Daoy (cell line): ENCODE data around the gene ERFE. TPM values are rescaled to one million over a fixed set of nuclear protein-coding genes. Genes with fewer than 3 reads are reported as not detected.
A peak's percentile ranks its signal among the peaks of the same experiment; 100 is the strongest.

Source experiments
- DNase-seq: peaks from one replicate; pipeline ENCODE4 v3.0.0-alpha.2; 2015; ENCODE audit warnings: low read depth
- total RNA-seq: library from RNA; depleted of rRNA; stranded (reverse); fragments of >200 nt; shearing (Covaris generic); gene quantifications from 2 replicates; pipeline ENCODE4 v1.2.3, GENCODE V29; 2014

The ERFE gene
- total RNA-seq, 1 experiment from 2014 or later: 6.8 TPM

DNA sequence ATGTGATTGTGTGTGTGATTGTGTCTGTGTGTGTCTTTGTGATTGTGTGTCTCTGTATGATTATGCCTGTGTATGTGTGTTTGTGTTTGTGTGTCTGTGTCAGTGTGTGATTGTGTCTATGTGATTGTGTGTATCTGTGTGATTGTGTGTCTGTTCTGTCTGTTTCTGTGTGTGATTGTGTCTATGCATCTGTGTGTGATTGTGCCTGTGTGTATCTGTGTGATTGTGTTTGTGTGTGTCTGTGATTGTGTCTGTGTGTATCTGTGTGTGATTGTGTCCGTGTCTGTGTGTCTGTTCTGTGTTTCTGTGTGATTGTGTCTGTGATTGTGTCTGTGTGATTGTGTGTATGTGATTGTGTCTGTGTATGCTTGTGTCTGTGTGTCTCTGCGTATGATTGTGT, 32.4 kb upstream of the ERFE start:
- DNase-seq: no peak

- DNase-seq: no peak
These were observed 32.0 kb upstream of the ERFE start for GRCh38 chr2:238126775-238127164.

DNA sequence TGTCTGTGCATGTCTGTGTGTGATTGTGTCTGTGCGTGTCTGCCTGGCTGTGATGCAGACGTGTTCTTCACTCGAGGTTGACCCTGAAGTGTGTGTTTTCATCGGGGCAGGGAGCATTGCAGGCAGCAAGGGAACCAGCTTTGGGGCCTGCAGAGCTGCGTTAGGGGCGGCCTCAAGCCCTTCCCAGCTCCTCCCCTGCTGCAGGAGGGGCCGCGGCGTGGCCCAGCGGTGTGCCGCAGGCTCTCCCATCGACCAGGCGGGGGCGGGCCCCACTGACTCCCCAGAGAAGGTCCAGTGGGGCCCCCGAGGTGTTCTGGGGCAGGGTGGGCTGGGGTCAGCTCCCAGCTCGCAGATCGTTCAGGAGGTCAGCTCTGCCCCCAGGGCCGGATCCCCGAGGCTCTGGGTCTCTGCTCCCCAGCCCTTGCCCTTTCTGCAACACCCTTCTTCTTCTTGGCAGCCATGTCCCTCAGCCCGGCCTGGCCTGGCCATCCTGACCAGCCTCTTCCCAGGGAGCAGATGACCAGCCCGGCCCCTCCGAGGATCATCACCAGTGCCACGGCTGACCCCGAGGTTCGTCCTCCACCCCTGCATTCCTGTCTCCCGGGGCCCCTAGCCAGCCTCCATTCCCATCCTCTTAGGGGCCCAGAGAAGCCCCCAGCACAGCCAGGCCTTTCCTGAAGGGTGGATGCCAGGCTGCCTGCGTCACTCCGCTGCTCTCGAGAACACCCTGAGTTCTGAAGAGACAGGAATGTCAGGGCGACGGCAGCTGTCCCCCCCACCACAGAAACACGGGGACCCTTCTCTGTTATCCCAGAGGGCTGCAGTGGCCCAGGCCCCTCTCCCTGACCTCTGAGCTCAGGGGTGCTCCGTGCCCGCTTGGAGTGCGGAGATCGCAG, 31.4 kb upstream of the ERFE start:
- peak; percentile 59 for DNase-seq

GRCh38 chr2:238128061-238128440, 30.7 kb upstream of the ERFE start:
- no peak for DNase-seq

- no peak for DNase-seq
These were observed 30.2 kb upstream of the ERFE start for GRCh38 chr2:238128534-238129001.

- no peak for DNase-seq
These were observed 29.4 kb upstream of the ERFE start for GRCh38 chr2:238129166-238130010.

GRCh38 chr2:238130111-238130695, 28.6 kb upstream of the ERFE start:
- no peak for DNase-seq

- DNase-seq: no peak
These were observed 27.8 kb upstream of the ERFE start for GRCh38 chr2:238130696-238131628.

- no peak for DNase-seq
These were observed 26.9 kb upstream of the ERFE start for GRCh38 chr2:238131761-238132462.

DNA sequence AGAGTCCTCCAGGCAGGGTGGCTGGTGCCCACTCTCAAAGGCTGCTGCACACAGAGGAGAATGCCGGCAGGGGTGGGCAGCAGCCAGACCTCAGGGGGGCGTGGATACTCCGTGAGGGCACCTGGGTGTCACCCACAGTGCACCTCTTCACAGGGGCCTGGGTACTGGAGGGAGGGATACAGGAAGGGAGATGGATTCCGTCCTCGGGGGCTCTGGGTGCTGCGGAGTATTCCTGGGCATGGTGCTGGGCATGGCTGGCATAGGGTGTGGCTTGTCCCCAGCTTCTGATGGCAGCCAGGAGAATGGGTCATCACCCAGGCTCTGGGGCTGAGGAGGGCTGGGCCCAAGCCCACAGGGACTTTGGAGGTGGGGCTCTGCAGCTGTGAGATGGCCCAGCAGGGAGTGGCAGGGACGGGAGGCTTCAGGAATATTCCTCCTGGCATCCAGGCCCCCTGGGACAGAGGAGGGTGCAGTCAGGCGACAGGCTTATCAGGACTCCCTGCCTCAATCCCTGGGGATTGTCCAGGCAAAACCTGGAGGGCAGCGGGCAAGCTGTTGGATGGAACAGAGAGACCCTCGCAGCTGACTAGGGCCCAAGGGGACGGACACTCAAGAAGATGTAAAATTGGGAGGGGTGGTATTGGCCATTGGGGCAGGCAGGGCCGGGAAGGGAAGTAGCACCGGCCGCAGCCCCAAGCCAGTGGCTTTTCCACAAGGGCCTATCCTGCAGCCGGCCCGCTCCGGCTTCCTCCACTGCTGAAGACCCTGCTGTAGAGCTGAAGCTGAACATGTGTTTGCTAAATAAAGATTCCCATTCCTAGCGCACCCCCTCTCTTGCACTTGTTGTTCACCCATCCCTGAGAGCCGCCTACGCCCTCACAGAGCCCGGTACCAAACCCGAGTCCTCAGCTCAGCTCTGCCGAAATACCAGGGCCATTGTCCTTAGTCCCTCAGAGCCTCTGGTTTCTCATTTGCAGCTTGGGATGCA, 26.0 kb upstream of the ERFE start:
- DNase-seq: no peak

DNA sequence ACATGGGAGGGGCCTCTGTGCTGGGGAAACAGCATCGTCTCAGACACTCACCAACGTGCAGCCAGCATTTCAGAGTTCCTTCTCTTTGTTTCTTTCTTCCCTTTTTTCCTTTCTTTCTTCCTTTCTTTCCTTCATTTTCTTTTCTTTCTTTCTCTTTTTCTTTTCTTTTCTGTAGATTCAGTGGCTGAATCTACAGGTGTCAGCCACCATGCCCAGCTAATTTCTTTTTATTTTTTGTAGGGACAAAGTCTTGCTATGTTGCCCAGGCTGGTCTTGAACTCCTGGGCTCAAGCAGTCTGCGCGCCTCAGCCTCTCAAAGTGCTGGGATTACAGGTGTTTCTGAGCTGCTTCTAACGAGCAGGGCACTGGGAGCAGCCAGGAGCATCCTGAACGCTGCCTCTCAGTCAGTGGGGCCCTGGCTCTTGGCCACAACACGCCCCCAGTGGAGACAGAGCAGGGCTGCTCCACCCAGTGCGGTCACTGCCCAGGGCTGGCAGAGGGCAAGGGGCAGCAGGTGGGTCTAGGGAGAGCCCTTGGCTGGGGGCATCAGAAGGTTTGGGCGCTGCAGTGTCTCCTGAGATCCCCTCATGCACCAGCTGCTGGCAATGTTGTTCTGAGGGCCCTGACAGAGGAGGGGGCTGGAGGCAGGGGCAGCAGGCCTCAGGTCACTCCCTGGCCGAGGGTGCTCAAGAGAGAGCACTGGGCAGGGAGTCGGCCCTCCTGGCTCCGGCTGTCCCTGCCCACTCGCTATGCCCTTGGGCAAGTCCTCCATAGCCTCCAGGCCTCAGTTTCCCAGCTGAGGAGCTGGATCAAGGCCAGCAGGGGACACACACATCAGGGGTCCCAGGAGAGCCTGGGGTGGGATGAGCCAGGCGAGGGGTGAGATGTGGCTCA, 25.0 kb upstream of the ERFE start:
- no peak for DNase-seq

GRCh38 chr2:238134393-238134785, 24.4 kb upstream of the ERFE start:
- DNase-seq: no peak

- DNase-seq: no peak
These were observed 23.1 kb upstream of the ERFE start for GRCh38 chr2:238135601-238136150.

DNA sequence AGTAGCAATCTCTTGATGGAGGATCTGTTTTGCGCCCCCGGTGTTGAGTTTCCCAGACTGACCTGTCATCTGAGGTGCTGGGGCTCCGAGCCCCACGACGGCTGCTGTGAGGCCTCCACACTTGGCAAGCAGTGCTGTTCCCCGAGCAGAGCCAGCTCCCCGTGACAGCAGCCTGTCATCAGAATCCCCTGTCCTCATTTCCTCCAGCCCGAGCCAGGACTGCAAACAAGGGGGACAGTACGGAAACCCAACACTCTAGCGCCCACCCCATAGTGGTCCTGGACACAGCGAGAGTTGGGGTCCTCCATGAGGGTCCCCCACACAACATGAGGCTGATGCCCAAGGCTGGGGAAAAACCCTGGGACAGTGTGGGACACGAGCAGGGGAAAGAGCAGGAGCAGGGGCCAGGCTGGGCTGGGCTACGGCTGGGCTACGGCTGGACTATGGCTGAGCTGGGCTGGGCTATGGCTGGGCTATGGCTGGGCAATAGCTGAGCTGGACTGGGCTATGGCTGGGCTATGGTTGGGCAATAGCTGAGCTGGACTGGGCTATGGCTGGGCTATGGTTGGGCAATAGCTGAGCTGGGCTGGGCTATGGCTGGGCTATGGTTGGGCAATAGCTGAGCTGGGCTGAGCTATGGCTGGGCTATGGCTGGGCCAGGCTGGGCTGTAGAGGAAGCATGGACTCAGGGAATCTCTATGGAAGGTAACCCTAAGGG, 21.8 kb upstream of the ERFE start:
- no peak for DNase-seq

DNA sequence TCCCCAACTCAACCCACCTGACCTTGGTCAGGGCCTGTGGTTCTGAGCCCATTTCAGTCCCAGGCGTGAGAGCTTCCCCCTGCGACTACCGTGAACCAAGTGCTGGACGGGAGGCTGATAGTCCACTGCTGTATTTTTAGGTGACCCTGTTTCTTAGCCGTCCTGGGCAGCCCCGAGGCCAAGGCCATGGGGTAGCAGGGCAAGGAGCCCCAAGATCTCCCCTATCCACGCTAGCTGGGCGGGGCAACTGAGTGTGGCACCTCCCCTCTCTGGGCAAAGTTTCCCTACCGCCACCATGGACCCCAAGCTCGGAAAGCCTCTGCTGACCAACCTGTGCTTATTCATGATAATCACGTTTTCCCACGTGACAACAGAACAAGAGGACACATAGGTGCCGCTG, 20.9 kb upstream of the ERFE start:
- no peak for DNase-seq

DNA sequence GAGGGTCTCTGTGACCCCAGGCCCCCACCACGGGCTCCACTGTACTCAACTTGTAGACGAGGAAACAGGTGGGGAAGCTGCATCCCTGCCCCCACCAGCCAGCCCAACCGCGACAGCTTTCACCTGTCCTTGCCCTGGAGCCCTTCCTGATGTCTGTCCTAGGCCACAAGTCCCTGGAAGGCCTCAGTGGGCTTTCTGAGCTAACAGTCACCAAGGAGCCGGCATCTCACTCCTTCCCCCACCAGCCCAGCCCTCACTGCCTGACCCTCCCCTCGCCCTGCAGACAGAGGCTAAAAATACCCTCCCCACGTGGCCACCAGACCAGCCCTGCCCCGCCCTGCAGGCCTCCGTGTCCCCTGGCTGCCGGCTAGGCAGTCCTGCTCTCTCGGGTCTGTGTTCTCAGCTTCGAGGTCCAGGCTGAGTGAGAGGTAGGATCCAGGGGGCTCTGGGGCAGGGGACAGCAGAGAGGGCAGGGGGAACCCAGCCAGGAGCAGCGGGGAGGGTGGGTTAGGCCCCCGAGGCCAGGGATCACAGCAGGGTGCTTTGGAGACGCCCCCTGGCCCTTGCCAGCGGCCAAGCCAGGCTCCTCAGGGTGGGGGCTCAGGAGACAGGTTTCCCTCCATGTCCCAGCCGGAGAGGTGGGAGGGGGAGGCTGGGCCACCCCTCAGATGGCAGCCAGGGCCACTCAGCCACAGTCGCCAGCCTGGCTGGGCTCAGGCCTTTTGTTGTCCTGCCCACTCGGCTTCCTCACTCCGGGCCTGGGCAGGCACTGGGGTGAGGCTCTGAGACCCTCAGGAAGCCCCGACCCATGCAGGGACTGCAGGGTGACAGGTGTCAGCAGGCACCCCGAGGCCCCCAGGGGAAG, 20.2 kb upstream of the ERFE start, which contains the start of gene KLHL30:
KLHL30 (plus strand) TSS at position 338 of the 865 bp plus-strand sequence. CDS start 2,087 bp downstream, outside the sequence.
- DNase-seq: no peak
